AG09309 (cell line): Measurements from ENCODE around the gene NFATC3.
A peak's percentile ranks its signal among the peaks of the same experiment; 100 is the strongest.

Experiments
- DNase-seq: peaks from one replicate; pipeline ENCODE4 v3.0.0-alpha.2; 2010; ENCODE audit warnings: low read depth
- H3K4me3 ChIP-seq: 2 replicates; pipeline ENCODE4 v1.5.1; 2011; ENCODE audit warnings: mild to moderate bottlenecking, low read depth, low read length, moderate library complexity; ENCODE audit not compliant: control insufficient read depth
- TF ChIP-seq, protein P1 (sequence below): IDR thresholded peaks from 2 replicates; pipeline ENCODE4 v1.5.1; 2011; ENCODE audit warnings: mild to moderate bottlenecking, low read depth, low read length, inconsistent platforms; ENCODE audit not compliant: insufficient read depth, control insufficient read depth; ENCODE audit errors: missing control alignments

Gene NFATC3

DNA sequence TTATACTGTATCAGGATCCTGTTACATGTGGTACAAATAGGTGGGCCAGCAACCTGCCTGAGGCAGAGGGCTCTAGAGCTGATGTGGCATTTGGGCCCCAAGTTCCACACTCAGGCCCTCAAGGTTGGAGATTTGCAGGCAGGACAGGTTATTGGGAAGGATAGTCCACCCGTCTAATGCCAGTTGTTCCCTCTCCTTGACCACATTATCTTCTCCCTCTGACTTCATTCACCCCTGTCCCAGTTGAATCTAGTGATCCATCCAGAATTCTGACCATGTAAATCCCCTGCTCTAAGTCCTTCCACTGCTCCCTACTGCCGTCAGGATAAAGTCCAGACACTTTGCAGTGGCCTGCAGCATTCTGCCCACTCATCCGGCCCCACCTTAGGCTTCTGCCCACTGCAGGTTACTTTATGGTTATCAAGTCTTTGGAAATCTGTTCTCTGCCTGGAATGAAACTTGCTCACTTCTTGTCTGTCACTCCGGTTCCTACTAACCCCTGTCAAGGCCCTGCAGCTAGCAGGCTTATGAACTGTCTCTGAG, 1.9 kb upstream of the NFATC3 start:
- no peak for DNase-seq
- TF ChIP-seq, protein P1, sequence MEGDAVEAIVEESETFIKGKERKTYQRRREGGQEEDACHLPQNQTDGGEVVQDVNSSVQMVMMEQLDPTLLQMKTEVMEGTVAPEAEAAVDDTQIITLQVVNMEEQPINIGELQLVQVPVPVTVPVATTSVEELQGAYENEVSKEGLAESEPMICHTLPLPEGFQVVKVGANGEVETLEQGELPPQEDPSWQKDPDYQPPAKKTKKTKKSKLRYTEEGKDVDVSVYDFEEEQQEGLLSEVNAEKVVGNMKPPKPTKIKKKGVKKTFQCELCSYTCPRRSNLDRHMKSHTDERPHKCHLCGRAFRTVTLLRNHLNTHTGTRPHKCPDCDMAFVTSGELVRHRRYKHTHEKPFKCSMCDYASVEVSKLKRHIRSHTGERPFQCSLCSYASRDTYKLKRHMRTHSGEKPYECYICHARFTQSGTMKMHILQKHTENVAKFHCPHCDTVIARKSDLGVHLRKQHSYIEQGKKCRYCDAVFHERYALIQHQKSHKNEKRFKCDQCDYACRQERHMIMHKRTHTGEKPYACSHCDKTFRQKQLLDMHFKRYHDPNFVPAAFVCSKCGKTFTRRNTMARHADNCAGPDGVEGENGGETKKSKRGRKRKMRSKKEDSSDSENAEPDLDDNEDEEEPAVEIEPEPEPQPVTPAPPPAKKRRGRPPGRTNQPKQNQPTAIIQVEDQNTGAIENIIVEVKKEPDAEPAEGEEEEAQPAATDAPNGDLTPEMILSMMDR, result no peak

DNA sequence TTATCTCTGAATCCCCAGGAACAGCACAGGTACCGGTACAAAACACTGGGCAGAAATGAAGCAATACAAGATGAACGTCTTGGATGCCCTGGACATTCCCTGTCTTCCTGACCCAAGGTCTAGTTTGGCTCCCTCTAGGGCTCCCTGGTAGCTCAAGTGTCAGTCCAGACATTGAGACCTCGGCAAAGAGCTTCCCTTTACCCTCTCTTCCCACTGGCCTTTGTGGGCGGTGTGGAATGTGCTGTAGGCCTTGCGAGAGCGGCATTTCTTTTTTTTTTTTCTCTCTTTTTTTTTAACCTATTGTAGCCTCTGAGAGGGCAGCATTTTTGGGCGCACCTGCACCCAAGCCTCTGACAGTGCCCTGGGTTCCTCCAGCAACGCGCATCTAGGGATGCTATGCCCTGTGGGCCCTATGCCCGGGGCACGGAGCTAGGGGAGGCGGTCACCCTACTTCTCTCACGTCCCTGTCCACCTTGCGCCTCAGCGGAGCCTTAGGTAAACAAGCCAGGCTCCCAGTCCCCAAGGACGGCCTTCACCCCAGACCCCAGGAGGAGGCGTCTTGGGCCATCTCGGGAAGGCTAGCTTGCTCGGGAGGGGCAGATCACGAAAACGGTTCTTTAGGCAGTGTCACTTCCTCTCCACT, 1.2 kb upstream of the NFATC3 start:
- H3K4me3 ChIP-seq, result peak overlapping the region; percentile 53
- TF ChIP-seq, protein P1, result no peak
- DNase-seq, result no peak

More for the DNA sequence above, 1.9 kb upstream of the NFATC3 start:
- no peak overlapping the region for H3K4me3 ChIP-seq

GRCh38 chr16:68084504-68085258, 489 bp upstream of the NFATC3 start:
- no peak for DNase-seq
- peak overlapping the region; percentile 53 for H3K4me3 ChIP-seq
- TF ChIP-seq, protein P1, result no peak

GRCh38 chr16:68086336-68086841, 1.2 kb downstream of the NFATC3 start:
- H3K4me3 ChIP-seq, result peak overlapping the region; percentile 94
- TF ChIP-seq, protein P1, result no peak
- no peak for DNase-seq

GRCh38 chr16:68086860-68087268, 1.7 kb downstream of the NFATC3 start:
- DNase-seq, result no peak
- peak overlapping the region; percentile 94 for H3K4me3 ChIP-seq
- TF ChIP-seq, protein P1, result no peak

GRCh38 chr16:68087688-68088087, 2.5 kb downstream of the NFATC3 start:
- no peak for DNase-seq
- H3K4me3 ChIP-seq, result no peak overlapping the region
- TF ChIP-seq, protein P1, result no peak
